Panc1 (cell line): ENCODE data around the gene DTD1. TPM values are rescaled to one million over a fixed set of nuclear protein-coding genes. Genes with fewer than 3 reads are reported as not detected.

ENCODE experiments used
- ATAC-seq: fragments of 200-7000 bp; cut with Tn5 transposase; 2 replicates; pipeline ENCODE4 v1.9.1; 2020; ENCODE audit warnings: mild to moderate bottlenecking, moderate library complexity
- BruUV-seq: library from RNA; stranded (reverse); fragments of 400-500 nt; replicated peaks from 2 replicates; lab custom pipeline; 2021; lab: Mats Ljungman, UMichigan
- CTCF ChIA-PET: fragments of 300-600 bp; sonication (Branson Sonifier 250); formaldehyde crosslinking; loops from one replicate; lab custom pipeline; 2022; ENCODE audit warnings: antibody characterized with exemption; lab: Charles Lee
- POLR2A ChIA-PET: fragments of 300-600 bp; sonication (Branson Sonifier 250); formaldehyde crosslinking; loops from one replicate; lab custom pipeline; 2022; ENCODE audit warnings: antibody characterized with exemption; lab: Charles Lee
- DNase-seq: peaks from one replicate; pipeline ENCODE4 v3.0.0-alpha.2; 2010; ENCODE audit warnings: low read depth, low spot score
- H3K27ac ChIP-seq: 2 replicates; pipeline ENCODE4 v1.5.1; 2011; ENCODE audit warnings: mild to moderate bottlenecking, low read length, inconsistent platforms
- H3K27me3 ChIP-seq: fragments of 200-500 bp; sonication (Bioruptor generic); 2 replicates; pipeline ENCODE4 v1.6.0; 2014; ENCODE audit warnings: low read length, inconsistent platforms; ENCODE audit not compliant: control insufficient read depth, insufficient read depth
- H3K36me3 ChIP-seq: fragments of 200-500 bp; sonication (Bioruptor generic); 2 replicates; pipeline ENCODE4 v1.5.1; 2014; ENCODE audit warnings: inconsistent platforms, mild to moderate bottlenecking, low read length, moderate library complexity; ENCODE audit not compliant: control insufficient read depth, insufficient read depth
- H3K4me1 ChIP-seq: 2 replicates; pipeline ENCODE4 v1.5.1; 2011; ENCODE audit warnings: inconsistent platforms, mild to moderate bottlenecking, low read length, moderate library complexity; ENCODE audit not compliant: control insufficient read depth, insufficient read depth
- H3K4me3 ChIP-seq, 2 experiments: 2 replicates each; pipeline ENCODE4 v1.5.1; 2011 to 2012; ENCODE audit warnings: low read depth in 2 of 2, low read length in 2 of 2, mild to moderate bottlenecking in 2 of 2, inconsistent platforms in 1 of 2, moderate library complexity in 1 of 2
- H3K9me3 ChIP-seq: fragments of 200-500 bp; sonication (Bioruptor generic); 2 replicates; pipeline ENCODE4 v1.5.1; 2014; ENCODE audit warnings: low read depth, mild to moderate bottlenecking, inconsistent platforms, low read length, moderate library complexity; ENCODE audit not compliant: control insufficient read depth, insufficient read depth
- POLR2AphosphoS5 ChIP-seq: IDR thresholded peaks from 2 replicates; pipeline ENCODE4 v1.6.1; 2012; ENCODE audit warnings: mild to moderate bottlenecking, low read depth, low read length, moderate library complexity
- SIN3A ChIP-seq: IDR thresholded peaks from 2 replicates; pipeline ENCODE4 v1.6.1; 2012; ENCODE audit warnings: low read depth, mild to moderate bottlenecking, low read length, moderate library complexity, borderline replicate concordance; ENCODE audit not compliant: insufficient read depth
- TCF7L2 ChIP-seq: IDR thresholded peaks from 2 replicates; pipeline ENCODE4 v1.6.1; 2011; ENCODE audit warnings: mild to moderate bottlenecking, low read depth, low read length, inconsistent platforms
- in situ Hi-C: cut with HindIII; loops from 2 replicates; pipeline ENCODE4 v1.10.0; 2016; ENCODE audit warnings: low sequenced_read_pairs, low pct_unique_long_range_greater_than_20kb
- intact Hi-C: fragments of 100-400 bp; cut with micrococcal nuclease; formaldehyde crosslinking; loops from one replicate; pipeline ENCODE4 v1.10.0; 2022; ENCODE audit not compliant: unreplicated experiment
- total RNA-seq: library from RNA; stranded (reverse); gene quantifications from one replicate; pipeline ENCODE4 v1.2.1, GENCODE V29; 2021; ENCODE audit not compliant: unreplicated experiment
- TF ChIP-seq, protein P1 (sequence below), 2 experiments: IDR thresholded peaks; 2 replicates each; pipeline ENCODE4 v1.6.1; 2011 to 2012; ENCODE audit warnings: low read depth in 2 of 2, control low read depth in 1 of 2, low read length in 1 of 2, mild to moderate bottlenecking in 1 of 2, moderate library complexity in 1 of 2; ENCODE audit not compliant: insufficient read depth in 1 of 2
- TF ChIP-seq, protein P2 (sequence below): fragments of 450-650 bp; IDR thresholded peaks from 2 replicates; pipeline ENCODE4 v1.5.1; 2017; ENCODE audit warnings: mild to moderate bottlenecking

DTD1 gene
- total RNA-seq, 1 experiment from 2014 or later: 23.6 TPM

DNA sequence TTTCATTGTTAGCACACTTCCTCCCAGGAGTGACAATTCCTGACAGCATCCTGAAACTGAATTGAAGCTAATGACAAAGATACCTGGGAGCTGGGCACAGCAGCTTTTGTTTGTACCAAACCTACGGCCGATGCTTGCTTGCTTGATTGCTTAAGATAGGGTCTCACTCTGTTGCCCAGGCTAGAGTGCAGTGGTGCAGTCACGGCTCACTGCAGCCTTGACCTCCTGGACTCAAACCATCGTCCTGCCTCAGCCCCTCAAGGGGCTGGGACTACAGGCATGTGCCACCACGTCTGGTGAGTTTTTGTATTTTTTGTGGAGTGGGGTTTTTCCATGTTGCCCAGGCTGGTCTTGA lies 141.0 kb downstream of the DTD1 start:
- no peaks in the 10 kb centered on the region for H3K4me1 ChIP-seq
- no peaks in the 10 kb centered on the region for H3K36me3 ChIP-seq
- intact Hi-C loops (no loop called here), in situ Hi-C loops (no loop called here)
- no peaks in the 10 kb centered on the region for H3K27me3 ChIP-seq
- DNase-seq: no peak
- no TSS peak for BruUV-seq
- H3K27ac ChIP-seq: no peak overlapping the region
- TF ChIP-seq, protein P1, sequence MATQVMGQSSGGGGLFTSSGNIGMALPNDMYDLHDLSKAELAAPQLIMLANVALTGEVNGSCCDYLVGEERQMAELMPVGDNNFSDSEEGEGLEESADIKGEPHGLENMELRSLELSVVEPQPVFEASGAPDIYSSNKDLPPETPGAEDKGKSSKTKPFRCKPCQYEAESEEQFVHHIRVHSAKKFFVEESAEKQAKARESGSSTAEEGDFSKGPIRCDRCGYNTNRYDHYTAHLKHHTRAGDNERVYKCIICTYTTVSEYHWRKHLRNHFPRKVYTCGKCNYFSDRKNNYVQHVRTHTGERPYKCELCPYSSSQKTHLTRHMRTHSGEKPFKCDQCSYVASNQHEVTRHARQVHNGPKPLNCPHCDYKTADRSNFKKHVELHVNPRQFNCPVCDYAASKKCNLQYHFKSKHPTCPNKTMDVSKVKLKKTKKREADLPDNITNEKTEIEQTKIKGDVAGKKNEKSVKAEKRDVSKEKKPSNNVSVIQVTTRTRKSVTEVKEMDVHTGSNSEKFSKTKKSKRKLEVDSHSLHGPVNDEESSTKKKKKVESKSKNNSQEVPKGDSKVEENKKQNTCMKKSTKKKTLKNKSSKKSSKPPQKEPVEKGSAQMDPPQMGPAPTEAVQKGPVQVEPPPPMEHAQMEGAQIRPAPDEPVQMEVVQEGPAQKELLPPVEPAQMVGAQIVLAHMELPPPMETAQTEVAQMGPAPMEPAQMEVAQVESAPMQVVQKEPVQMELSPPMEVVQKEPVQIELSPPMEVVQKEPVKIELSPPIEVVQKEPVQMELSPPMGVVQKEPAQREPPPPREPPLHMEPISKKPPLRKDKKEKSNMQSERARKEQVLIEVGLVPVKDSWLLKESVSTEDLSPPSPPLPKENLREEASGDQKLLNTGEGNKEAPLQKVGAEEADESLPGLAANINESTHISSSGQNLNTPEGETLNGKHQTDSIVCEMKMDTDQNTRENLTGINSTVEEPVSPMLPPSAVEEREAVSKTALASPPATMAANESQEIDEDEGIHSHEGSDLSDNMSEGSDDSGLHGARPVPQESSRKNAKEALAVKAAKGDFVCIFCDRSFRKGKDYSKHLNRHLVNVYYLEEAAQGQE (IDR thresholded peaks at IDR 0.05; ENCODE audit: insufficient read depth in 1 of 2, low read depth in 2 of 2, low read length in 1 of 2): no peak
- TF ChIP-seq TCF7L2 (no peak), SIN3A (no peak), POLR2AphosphoS5 (no peak)
- TF ChIP-seq, protein P2, sequence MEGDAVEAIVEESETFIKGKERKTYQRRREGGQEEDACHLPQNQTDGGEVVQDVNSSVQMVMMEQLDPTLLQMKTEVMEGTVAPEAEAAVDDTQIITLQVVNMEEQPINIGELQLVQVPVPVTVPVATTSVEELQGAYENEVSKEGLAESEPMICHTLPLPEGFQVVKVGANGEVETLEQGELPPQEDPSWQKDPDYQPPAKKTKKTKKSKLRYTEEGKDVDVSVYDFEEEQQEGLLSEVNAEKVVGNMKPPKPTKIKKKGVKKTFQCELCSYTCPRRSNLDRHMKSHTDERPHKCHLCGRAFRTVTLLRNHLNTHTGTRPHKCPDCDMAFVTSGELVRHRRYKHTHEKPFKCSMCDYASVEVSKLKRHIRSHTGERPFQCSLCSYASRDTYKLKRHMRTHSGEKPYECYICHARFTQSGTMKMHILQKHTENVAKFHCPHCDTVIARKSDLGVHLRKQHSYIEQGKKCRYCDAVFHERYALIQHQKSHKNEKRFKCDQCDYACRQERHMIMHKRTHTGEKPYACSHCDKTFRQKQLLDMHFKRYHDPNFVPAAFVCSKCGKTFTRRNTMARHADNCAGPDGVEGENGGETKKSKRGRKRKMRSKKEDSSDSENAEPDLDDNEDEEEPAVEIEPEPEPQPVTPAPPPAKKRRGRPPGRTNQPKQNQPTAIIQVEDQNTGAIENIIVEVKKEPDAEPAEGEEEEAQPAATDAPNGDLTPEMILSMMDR: no peak
- CTCF ChIA-PET: no interaction called here
- H3K4me3 ChIP-seq: no peak overlapping the region
- no peaks in the 10 kb centered on the region for H3K9me3 ChIP-seq
- ATAC-seq: no peak
- POLR2A ChIA-PET: no interaction called here

DNA sequence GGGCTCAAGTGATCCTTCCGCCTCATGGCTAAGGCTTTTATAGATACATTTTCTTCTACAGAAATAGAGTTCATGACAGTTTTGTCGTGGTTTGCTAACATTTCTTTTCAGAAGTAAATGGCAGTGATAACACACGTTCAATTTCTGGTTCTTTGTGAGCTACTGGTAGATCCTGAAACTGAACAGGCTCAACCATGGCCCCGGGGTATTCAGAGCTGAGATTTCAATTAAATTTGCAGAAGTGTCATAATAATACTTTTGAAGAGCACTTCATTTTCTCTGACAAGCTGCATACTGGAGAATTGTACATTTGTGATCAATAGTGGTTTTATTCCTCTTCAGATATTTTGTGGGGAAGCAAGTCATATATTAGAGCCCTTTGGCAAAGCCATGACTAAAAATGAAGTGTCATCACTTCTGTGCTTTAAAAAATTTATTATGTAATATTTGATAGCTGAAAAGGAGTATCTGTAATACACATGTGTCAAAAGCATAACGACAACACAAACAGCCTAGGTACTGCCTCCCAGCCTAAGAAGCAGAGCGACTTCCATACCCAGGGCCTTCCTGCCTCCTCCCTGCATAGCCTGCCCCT lies 141.5 kb downstream of the DTD1 start:
- H3K4me3 ChIP-seq: no peak overlapping the region
- H3K9me3 ChIP-seq: no peaks in the 10 kb centered on the region
- no peak overlapping the region for H3K27ac ChIP-seq
- intact Hi-C loops: no loop called here
- ChIA-PET POLR2A (no interaction called here), CTCF (no interaction called here)
- in situ Hi-C loops: no loop called here
- no peak for DNase-seq
- no peaks in the 10 kb centered on the region for H3K36me3 ChIP-seq
- no TSS peak for BruUV-seq
- no peaks in the 10 kb centered on the region for H3K4me1 ChIP-seq
- H3K27me3 ChIP-seq: no peaks in the 10 kb centered on the region
- no peak for TF ChIP-seq TCF7L2
- TF ChIP-seq, protein P1 (IDR thresholded peaks at IDR 0.05; ENCODE audit: insufficient read depth in 1 of 2, low read depth in 2 of 2, low read length in 1 of 2): no peak
- TF ChIP-seq, protein P2: no peak
- TF ChIP-seq SIN3A: no peak
- TF ChIP-seq POLR2AphosphoS5: no peak
- no peak for ATAC-seq
